Fibroblast of skin of left quadriceps (primary cell): ENCODE measurements around the gene FOXJ1.

ENCODE experiments used
- DNase-seq, 2 experiments: peaks; one replicate each; pipeline ENCODE4 v3.0.0-alpha.2; 2013; ENCODE audit warnings: low read depth in 2 of 2

The FOXJ1 gene

GRCh38 chr17:76140661-76141211 lies 309 bp downstream of the FOXJ1 start:
- no peak for DNase-seq

DNA sequence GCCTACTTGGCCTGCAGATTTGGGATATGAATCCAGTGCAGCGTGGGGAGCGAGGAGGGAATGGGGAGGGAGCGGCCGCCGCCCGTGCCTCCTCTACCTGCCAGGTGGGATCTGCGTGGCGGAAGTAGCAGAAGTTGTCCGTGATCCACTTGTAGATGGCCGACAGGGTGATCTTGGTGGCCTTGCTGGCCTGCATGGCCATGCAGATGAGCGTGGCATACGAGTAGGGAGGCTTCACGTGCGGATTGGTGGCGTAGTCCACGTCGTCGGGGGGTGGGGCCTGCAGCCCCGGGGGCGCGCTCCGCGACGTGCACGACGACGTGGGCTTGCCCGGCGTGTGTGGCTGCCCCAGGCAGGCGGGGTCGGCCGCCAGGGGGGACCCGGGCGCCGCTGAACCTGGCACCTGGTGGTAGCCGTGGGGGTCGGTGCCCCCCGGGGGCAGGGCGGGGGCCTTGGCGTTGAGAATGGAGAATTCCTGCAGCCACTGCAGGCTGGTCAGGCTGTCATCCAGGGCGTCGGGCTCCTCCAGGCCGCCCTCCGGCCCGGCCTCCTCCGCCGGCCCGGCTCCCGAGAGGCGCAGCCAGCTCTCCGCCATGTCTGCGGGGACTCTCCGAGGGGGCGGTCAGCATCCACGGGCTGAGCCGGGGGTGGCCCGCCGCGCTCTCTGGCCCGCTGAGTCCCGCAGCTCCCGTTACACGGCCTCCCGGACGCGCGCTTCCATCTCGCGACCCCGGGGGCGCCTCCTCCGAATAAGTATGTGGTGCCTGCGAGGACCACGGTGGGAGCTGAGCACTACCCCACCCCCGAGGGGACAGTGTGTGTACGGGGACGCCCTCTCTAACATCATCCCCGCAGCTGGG lies 1.0 kb downstream of the FOXJ1 start:
- DNase-seq, result no peak

- no peak for DNase-seq
Observed at GRCh38 chr17:76138896-76139752, 1.9 kb downstream of the FOXJ1 start.

DNA sequence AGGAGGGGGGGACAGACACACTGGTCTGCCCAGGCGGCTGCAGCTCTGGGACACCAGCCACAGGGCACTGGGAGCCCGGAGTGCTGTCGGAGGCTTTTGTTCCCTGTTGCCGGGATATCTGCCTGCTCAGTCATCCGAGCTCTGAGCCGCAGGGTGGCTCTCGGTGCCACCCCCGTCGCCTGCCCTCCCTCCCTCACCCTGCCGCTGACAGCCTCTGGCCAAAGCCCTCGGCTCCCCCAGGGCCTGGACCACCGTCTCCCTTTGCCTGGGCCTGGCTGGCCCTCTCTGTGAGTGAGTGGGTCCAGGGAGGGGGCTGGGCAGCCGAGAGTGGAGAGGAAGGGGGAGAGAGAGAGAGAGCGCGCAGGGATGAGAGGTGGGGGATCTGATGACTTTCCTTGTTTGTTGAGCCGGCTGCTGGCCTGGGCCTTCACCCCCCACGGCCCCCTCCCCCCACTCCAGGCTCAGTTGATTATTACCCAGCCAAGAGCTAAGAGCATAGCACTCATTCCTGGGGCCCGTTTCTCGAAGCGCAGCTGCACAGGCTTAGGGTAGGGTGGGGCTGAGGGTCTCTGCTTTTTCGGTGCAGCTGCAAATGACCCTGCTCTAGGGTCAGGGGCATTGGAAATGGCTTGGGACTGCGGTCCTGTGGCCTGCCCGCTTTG lies 2.7 kb downstream of the FOXJ1 start:
- no peak for DNase-seq

- no peak for DNase-seq
Observed at GRCh38 chr17:76137351-76138233, 3.5 kb downstream of the FOXJ1 start.

DNA sequence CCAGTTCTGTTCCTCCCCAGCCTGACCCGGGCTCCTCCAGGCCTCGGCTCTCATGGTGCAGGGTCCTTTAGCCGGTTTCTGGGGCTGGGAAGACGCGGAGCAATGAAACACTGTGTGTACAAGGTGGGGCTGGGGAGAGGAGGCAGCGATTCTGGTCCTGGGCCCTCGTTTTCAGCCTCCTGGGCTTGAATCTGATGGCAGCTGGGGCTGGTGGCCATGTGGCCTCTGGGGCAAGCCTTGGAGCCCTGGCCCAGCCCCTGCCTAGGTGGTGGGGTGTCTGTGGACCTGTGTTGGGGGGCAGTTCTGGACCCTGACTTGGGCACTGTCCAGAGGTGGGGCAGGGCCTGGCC lies 4.1 kb downstream of the FOXJ1 start:
- DNase-seq, result no peak

DNA sequence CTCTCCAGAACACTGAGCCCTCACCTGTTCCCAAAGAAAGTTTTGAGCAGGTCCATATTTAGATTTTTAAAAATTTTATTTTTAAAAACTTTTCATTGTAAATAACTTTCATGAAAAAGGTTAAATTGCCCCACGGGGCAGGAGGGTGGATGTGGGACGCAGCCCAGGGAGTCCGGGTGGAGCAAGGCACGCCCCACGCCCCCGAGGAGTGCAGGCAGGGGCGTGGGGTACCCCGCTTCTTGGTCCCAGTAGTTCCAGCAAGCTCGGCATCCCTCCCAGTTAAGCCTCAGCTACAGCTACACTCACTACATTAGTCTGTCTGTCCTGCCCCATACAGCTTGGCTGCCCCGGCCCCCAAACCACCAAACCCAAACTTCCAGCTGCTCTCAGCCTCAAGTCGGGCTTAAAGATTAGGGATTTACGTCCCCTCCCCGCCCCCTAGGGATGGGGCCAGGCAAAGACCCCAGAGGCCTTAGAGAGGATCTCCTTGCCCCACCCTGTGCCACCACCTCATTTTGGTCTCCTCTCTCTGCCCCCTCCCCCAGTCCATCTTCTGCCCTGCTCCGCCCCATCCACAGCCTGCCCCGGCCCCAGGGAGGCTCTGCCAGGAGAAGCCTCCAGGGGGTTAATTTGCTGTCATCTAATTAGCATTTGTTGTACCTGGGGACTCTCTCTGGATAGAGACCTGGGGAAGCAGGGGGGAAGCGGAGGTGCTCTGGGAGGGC lies 4.6 kb downstream of the FOXJ1 start:
- no peak for DNase-seq

- no peak for DNase-seq
Observed at GRCh38 chr17:76135810-76136188, 5.2 kb downstream of the FOXJ1 start.

DNA sequence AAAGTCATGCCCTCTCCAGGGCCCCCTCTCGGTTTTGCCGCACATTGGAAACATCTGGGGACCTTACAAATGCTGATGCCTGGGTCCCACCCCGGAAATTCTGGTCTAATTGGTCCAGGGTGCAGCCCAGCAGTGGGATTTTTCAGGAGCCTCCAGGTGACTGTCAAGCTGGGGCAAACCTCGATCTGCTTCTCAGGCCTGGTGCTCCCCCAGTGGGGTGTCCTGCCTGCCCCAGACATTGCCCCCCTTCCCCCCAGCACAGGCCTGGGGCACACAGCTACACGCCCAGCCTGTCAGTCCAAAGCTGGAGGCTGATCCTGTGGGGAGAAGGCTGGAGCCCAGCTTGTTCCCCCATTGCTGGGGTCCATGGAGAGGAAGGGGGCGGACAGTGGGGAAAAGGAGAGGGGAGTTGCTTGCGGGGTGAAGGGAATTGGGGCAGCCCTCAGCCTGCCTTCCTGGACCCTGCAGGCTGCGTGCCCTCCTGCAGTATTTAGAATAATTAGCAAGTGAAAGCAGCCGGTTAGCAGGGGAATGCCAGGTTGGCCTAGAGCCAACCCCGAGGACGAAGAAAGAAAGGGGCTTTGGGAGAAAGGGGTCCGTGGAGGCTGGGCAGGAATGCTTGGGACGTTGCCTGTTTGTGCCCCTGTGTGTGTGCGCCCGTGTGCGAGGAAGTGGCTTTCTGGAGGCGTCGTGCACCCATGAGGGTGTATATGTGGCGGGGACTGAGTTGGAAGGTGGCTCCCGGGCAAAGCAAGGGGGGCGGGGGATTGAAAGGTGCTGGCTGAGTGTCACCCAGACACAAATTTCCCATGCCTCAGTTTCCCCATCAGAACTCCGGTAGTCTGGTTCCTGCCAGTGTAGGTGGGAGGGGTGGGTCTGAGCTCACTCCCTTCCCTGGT lies 5.9 kb downstream of the FOXJ1 start:
- no peak for DNase-seq

GRCh38 chr17:76132574-76133338 lies 8.3 kb downstream of the FOXJ1 start:
- no peak for DNase-seq

DNA sequence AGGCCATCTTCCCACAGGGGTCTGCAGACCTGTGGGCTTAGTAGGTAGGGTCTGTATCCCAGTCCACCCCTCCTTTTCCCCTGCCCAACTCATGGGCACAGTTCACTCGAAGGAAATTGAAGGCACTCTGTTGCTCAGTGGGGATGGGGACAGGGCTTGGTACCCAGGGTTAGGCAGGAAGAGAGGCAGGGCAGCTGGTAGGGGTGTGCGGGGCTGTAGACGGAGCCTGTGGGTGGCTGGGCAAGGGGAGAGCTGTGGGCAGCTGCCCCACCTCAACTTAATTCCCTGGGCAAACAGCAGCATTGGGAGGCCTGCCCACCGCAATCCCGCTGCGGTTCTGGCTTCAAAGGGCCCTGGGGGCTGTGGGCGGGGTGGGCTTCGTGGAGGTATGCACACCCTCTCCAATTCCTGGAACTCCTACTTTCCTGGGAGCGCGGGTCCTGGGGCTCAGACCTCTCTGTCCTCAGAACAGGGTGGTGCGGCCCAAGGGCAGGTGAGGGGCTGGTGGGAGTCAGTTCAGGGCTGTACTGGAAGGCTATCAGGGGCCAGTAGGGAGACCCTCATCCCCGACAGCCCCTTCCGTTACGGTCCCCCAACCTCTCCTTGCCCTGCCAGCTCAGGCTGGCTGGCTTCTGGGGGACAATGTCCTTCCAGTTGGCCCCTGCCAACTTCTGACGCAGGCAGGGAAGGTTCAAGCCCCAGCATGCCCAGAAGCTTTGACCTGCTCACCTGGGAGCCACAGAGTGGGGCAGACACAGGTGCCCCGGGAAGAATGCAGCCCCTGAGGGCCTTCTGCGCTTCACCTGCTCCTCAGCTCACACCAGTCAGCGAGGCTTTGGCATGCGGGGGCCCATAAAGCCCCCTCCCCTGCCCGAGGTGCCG lies 9.1 kb downstream of the FOXJ1 start:
- DNase-seq, result no peak

GRCh38 chr17:76131051-76131691 lies 9.9 kb downstream of the FOXJ1 start:
- DNase-seq, result no peak

- no peak for DNase-seq
Observed at GRCh38 chr17:76130473-76130872, 10.6 kb downstream of the FOXJ1 start.

- no peak for DNase-seq
Observed at GRCh38 chr17:76125922-76126321, 15.1 kb downstream of the FOXJ1 start.

GRCh38 chr17:76125391-76125675 lies 15.7 kb downstream of the FOXJ1 start:
- no peak for DNase-seq

DNA sequence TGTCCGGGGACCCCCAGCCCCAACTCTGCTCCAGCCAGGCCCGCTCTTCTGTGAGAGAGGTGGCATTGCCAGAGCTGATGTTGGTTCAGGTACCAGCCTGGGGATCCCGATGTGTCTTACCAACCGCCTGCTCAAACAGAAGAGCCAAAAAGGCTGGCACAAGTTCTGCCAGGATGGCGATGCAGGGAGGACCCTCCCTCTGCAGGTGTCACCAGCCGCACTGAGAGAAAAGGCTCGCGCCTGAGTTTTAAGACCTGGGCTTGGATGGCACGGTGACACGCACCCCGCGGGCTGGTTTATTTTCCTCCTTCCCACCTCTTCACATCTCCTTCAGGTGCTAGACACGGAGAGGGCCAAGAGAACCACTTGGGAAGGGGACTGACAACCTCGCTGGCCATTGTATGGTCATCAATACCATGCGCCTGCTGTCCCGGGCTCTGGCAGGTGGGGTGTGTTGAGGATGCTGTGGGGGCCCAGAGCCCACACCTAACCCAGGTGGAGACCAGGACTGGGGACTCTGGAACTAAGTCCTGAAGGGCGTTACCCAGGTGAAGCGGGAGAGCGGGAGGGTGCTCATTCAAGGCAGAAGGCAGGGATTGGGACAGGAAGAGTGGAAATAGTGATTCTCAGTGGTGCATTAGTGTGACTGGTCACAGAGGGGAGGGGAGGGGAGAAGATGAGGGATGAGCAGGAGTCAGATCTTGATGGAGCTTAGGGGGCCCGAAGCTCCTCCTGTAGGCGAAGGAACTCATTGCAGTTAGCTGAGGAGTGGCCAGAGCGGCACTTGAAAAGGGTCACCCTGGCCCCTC lies 16.3 kb downstream of the FOXJ1 start:
- DNase-seq, result no peak
